Measurements from ENCODE around the gene MAPKAPK5.

The MAPKAPK5 gene

GRCh38 chr12:111826316-111826715 is 15.7 kb upstream of the MAPKAPK5 start:
- TF ChIP-seq EZH2phosphoT487 (IDR thresholded peaks at IDR 0.05; ENCODE audit: borderline replicate concordance, low read length) (no peak), CTCF (IDR thresholded peaks at IDR 0.05; ENCODE audit: low read depth, low read length, poor library complexity, severe bottlenecking) (no peak)
- Histone ChIP-seq H3K4me2 (ENCODE audit: low read length) (no peak overlapping the region), H3K4me1 (ENCODE audit: control insufficient read depth, low read length) (peaks cover 6% of the 10 kb centered on the region), H3K4me3 (ENCODE audit: low read length) (no peak overlapping the region), H3K27me3 (ENCODE audit: control insufficient read depth, low read length) (peaks cover 6% of the 10 kb centered on the region), H3K79me2 (ENCODE audit: control insufficient read depth, low read length) (no peaks in the 10 kb centered on the region), H3K36me3 (ENCODE audit: control insufficient read depth, low read length) (no peaks in the 10 kb centered on the region), H3F3A (ENCODE audit: control insufficient read depth, insufficient read depth) (no peaks in the 10 kb centered on the region), H3K9me2 (replicated peaks; ENCODE audit: control insufficient read depth, low read length) (no peaks in the 10 kb centered on the region), H4K20me1 (ENCODE audit: control insufficient read depth, insufficient read depth, low read depth, low read length) (no peaks in the 10 kb centered on the region), H3K27ac (ENCODE audit: low read depth, low read length) (no peak overlapping the region), H3K9me3 (ENCODE audit: control insufficient read depth, insufficient read depth, low read length) (no peaks in the 10 kb centered on the region)

GRCh38 chr12:111826992-111827391 is 15.0 kb upstream of the MAPKAPK5 start:
- no peak for TF ChIP-seq CTCF (IDR thresholded peaks at IDR 0.05; ENCODE audit: low read depth, low read length, poor library complexity, severe bottlenecking)
- TF ChIP-seq EZH2phosphoT487 (IDR thresholded peaks at IDR 0.05; ENCODE audit: borderline replicate concordance, low read length) = no peak

GRCh38 chr12:111827907-111828306 is 14.1 kb upstream of the MAPKAPK5 start:
- no peaks in the 10 kb centered on the region for H3K9me2 ChIP-seq (replicated peaks; ENCODE audit: control insufficient read depth, low read length)
- no peak overlapping the region for H3K4me2 ChIP-seq (ENCODE audit: low read length)
- no peaks in the 10 kb centered on the region for H3F3A ChIP-seq (ENCODE audit: control insufficient read depth, insufficient read depth)
- H3K36me3 ChIP-seq (ENCODE audit: control insufficient read depth, low read length) = no peaks in the 10 kb centered on the region
- H3K79me2 ChIP-seq (ENCODE audit: control insufficient read depth, low read length) = no peaks in the 10 kb centered on the region
- TF ChIP-seq EZH2phosphoT487 (IDR thresholded peaks at IDR 0.05; ENCODE audit: borderline replicate concordance, low read length) = no peak
- TF ChIP-seq CTCF (IDR thresholded peaks at IDR 0.05; ENCODE audit: low read depth, low read length, poor library complexity, severe bottlenecking) = no peak
- H3K9me3 ChIP-seq (ENCODE audit: control insufficient read depth, insufficient read depth, low read length) = no peaks in the 10 kb centered on the region
- peaks cover 6% of the 10 kb centered on the region for H3K4me1 ChIP-seq (ENCODE audit: control insufficient read depth, low read length)
- no peaks in the 10 kb centered on the region for H4K20me1 ChIP-seq (ENCODE audit: control insufficient read depth, insufficient read depth, low read depth, low read length)
- no peaks in the 10 kb centered on the region for H3K27me3 ChIP-seq (ENCODE audit: control insufficient read depth, low read length)
- no peak overlapping the region for H3K4me3 ChIP-seq (ENCODE audit: low read length)
- no peak overlapping the region for H3K27ac ChIP-seq (ENCODE audit: low read depth, low read length)

More at GRCh38 chr12:111826992-111827391, 15.0 kb upstream of the MAPKAPK5 start:
- peaks cover 6% of the 10 kb centered on the region for H3K4me1 ChIP-seq (ENCODE audit: control insufficient read depth, low read length)
- no peak overlapping the region for H3K4me2 ChIP-seq (ENCODE audit: low read length)
- no peaks in the 10 kb centered on the region for H3K79me2 ChIP-seq (ENCODE audit: control insufficient read depth, low read length)
- no peaks in the 10 kb centered on the region for H3K36me3 ChIP-seq (ENCODE audit: control insufficient read depth, low read length)
- no peak overlapping the region for H3K27ac ChIP-seq (ENCODE audit: low read depth, low read length)
- H3K9me3 ChIP-seq (ENCODE audit: control insufficient read depth, insufficient read depth, low read length) = no peaks in the 10 kb centered on the region
- H3K4me3 ChIP-seq (ENCODE audit: low read length) = no peak overlapping the region
- H3F3A ChIP-seq (ENCODE audit: control insufficient read depth, insufficient read depth) = no peaks in the 10 kb centered on the region
- peaks cover 4% of the 10 kb centered on the region for H3K27me3 ChIP-seq (ENCODE audit: control insufficient read depth, low read length)
- H3K9me2 ChIP-seq (replicated peaks; ENCODE audit: control insufficient read depth, low read length) = no peaks in the 10 kb centered on the region
- H4K20me1 ChIP-seq (ENCODE audit: control insufficient read depth, insufficient read depth, low read depth, low read length) = no peaks in the 10 kb centered on the region
